ENCODE measurements around the gene BACE1.
"Not testable (repeated sequence)": the region's sequence is repeated elsewhere in the genome, so short reads cannot be mapped to it uniquely, and the experiment has no call there.

BACE1 gene

GRCh38 chr11:117278347-117278746 lies 37.7 kb downstream of the BACE1 start:
- DNase-seq (ENCODE audit: low read depth in 1 of 2, low spot score in 1 of 2), result no peak

- no peak for DNase-seq (ENCODE audit: low read depth in 1 of 2, low spot score in 1 of 2)
Observed at GRCh38 chr11:117273550-117274289, 42.3 kb downstream of the BACE1 start.

DNA sequence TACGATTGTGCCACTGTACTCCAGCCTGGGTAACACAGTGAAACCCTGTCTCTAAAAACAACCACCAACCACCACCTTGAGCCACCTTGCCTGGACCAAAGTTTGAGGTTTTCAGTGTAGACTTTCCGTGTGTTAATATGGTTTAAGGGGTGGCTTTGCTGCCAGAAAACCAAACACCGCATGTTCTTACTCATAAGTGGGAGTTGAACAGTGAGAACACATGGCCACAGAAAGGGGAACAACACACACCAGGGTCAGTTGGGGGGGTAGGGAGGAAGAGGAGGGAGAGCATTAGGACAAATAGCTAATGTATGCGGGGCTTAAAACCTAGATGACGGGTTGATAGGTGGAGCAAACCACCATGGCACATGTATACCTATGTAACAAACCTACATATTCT lies 43.9 kb downstream of the BACE1 start:
- DNase-seq (ENCODE audit: low read depth in 1 of 2, low spot score in 1 of 2), result not testable (repeated sequence)

DNA sequence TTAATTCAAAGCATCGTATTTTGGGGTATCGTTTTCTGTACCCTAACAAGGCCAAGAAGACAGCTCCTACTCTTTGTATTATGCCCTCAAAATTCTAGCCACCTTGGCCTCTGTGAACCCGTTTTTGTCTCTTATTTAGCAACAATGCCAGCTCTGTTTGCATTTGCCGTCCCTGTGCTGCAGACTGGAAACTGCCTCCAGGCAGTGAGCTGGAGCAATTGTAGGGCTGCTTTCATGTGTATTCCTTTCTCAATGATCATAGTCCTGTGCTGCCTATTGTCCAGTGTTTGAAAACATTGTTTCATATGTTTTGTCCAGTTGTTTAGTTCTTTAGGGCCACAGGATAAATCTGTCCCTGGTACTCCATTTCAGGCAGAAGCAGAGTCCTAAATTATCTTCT lies 44.8 kb downstream of the BACE1 start:
- DNase-seq (ENCODE audit: low read depth in 1 of 2, low spot score in 1 of 2), result no peak

DNA sequence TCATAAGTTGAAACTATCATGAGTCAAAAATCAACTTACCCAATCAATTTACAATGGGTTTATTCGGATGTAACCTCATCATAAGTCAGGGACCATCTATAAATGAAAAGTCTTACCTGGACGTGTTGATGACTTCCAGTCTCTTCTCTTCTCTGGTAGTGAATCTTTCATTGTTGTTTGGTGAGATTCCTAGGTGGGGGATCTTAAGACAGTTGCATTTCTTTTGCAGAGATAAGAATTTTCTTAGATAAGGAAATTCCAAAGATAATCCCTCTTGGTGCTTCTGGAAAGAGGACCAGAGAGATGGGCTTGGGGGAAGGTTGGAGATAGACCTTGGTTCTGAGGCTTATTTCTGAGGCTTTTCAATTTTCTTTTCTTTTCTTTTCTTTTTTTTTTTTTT lies 46.2 kb downstream of the BACE1 start:
- DNase-seq (ENCODE audit: low read depth in 1 of 2, low spot score in 1 of 2), result no peak

GRCh38 chr11:117265745-117266144 lies 50.3 kb downstream of the BACE1 start:
- no peak for DNase-seq (ENCODE audit: low read depth in 1 of 2, low spot score in 1 of 2)

DNA sequence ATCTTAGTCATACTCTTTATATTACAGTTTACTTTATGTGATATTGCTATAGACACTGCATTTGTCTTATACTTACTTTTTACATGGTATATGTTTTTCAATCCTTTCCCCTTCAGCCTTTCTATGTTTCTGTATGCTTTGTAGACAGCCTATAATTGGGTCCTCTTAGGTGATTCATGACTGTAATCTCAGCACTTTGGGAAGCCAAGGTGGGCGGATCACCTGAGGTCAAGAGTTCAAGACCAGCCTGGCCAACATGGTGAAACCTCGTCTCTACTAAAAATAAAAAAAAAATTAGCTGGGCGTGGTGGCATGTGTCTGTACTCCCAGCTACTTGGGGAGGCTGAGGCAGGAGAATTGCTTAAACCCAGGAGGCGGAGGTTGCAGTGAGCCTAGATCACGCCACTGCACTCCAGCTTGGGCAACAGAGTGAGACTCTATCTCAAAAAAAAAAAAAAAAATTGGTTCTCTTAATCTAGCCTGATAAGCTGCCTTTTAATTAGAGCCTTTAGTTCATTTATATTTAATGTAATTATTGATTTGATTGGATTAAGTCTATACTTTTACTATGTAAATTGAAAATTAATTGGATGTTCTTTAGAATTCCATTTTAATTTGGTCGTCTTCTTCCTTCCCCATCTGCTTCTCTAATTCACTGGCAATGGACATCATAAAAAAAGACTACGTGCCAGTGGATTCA lies 51.3 kb downstream of the BACE1 start:
- not testable (repeated sequence) for DNase-seq (ENCODE audit: low read depth in 1 of 2, low spot score in 1 of 2)

DNA sequence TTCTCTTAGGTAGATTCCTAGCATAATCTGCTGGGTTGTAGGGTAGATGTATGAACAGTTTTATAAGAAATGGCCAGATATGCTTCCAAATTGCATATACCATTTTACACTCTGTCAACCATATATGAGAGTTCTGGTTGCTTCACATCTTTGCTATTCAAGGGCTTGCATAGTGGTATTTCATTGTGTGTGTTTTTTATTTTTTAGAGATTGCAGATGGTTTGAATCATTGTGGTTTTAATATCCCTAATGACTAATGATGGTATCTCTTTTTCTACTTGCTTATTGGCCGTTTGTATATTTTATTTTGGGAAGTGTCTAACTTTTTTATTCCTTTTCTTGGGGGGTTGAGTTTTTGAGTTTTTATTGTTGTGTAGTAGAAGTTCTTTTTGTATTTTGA lies 56.6 kb downstream of the BACE1 start:
- DNase-seq (ENCODE audit: low read depth in 1 of 2, low spot score in 1 of 2), result no peak

- no peak for DNase-seq (ENCODE audit: low read depth in 1 of 2, low spot score in 1 of 2)
Observed at GRCh38 chr11:117258576-117258975, 57.5 kb downstream of the BACE1 start.

GRCh38 chr11:117256573-117256972 lies 59.5 kb downstream of the BACE1 start:
- no peak for DNase-seq (ENCODE audit: low read depth in 1 of 2, low spot score in 1 of 2)

DNA sequence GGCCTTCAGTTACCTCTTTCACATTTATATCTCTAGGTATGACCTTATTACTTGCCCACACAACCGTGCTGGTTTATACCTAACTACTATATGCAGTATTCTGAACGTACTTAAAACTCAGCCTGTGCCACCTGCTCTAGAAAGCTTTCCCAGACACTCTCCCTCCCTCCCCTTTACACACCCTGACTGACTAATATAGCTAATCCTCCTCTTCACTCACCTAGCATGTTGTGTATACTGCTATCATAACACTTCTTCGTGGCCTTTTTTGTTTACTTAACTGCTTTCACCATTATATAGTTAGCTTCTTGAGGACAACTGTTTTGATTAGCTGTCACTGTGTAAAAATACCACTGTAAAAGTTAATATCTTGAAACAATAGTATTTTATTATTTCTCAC lies 60.1 kb downstream of the BACE1 start:
- DNase-seq (ENCODE audit: low read depth in 1 of 2, low spot score in 1 of 2), result no peak

- DNase-seq (ENCODE audit: low read depth in 1 of 2, low spot score in 1 of 2), result no peak
Observed at GRCh38 chr11:117251506-117251905, 64.5 kb downstream of the BACE1 start.

GRCh38 chr11:117249571-117249970 lies 66.5 kb downstream of the BACE1 start:
- no peak for DNase-seq (ENCODE audit: low read depth in 1 of 2, low spot score in 1 of 2)

DNA sequence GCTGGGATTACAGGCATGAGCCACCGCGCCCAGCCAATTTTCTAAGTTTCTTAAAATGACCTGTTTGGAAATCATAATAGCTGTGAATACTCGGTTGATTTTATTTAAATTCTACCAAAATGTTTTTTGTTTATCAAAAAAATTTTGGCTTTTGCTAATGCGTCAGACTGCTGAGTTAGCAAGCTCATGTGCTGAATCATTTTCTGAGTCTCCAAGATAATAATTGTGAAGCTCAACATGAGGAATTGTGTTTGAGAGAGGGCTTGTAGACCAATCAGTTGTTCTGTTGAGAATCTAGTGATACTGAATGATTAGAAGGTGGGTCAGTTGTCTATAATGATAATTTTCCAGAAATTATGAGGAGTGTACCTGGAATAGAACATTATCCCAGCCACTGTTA lies 67.7 kb downstream of the BACE1 start:
- no peak for DNase-seq (ENCODE audit: low read depth in 1 of 2, low spot score in 1 of 2)

DNA sequence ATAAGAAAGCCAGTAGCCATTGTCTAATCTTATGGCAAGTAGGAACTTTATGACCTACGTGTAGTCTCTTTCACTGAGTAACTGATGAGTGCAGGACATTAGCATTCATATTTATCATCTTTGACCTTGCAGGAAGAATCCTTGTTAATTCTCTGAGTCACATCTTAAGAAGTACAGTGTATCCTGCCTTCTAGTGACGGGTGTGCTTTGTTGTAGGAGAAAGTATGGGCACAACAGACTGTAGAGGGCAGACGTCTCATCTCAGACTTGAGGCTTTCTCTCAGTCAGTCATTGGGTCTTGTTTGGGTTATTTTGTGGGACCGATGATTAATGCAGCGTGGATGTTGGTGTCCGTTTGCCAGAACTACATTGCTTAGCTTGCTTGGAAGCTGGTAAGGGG lies 76.8 kb downstream of the BACE1 start:
- DNase-seq (ENCODE audit: low read depth in 1 of 2, low spot score in 1 of 2), result no peak

DNA sequence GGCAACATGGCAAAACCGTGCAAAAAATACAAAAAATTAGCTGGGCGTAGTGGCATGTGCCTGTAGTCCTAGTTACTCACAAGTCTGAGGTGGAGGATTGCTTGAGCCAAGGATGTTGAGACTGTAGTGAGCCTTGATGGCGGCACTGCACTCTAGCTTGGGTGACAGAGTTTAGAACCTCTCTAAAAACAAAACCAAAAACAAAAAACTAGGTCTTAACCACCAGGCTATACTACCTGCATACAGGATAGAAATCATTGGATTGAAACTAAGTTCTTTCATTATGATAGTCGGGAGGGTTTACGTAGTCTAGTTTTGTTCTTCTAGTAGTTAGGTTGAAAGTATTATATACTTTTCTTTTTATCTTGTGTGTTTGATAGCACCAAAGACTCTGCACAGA lies 77.8 kb downstream of the BACE1 start:
- no peak for DNase-seq (ENCODE audit: low read depth in 1 of 2, low spot score in 1 of 2)

Measured in stimulated activated CD4-positive, alpha-beta T cell treated with anti-CD3 and anti-CD28 coated beads, Interleukin-15, amount 100 ng/mL, for 1 hour (primary cell).